ENCODE data around the gene JAG1. TPM values are rescaled to one million over a fixed set of nuclear protein-coding genes. Genes with fewer than 3 reads are reported as not detected.
"Not testable (repeated sequence)": the region's sequence is repeated elsewhere in the genome, so short reads cannot be mapped to it uniquely, and the experiment has no call there.

JAG1 gene
- total RNA-seq, 1 donor from 2014 or later, result 1.3 TPM

GRCh38 chr20:10596710-10597121 is 77.1 kb downstream of the JAG1 start:
- peaks cover 11% of the 10 kb centered on the region for H3K4me1 Mint-ChIP-seq (ENCODE audit: low read depth)
- peaks cover 2% of the 10 kb centered on the region for H3K27me3 Mint-ChIP-seq (ENCODE audit: insufficient read depth)
- no peak overlapping the region for H3K4me3 Mint-ChIP-seq
- no peak for DNase-seq (ENCODE audit: low spot score)
- no peaks in the 10 kb centered on the region for H3K9me3 Mint-ChIP-seq
- intact Hi-C loops (cut with micrococcal nuclease), result loop anchor here (5.0 kb wide), 1 partner anchor 56 kb away; no protein-coding TSS in a partner anchor
- H3K36me3 Mint-ChIP-seq (ENCODE audit: low read depth), result peaks cover 1% of the 10 kb centered on the region
- no peak overlapping the region for H3K27ac Mint-ChIP-seq

- intact Hi-C loops (cut with micrococcal nuclease), result loop anchor here (5.0 kb wide), 1 partner anchor 56 kb away; no protein-coding TSS in a partner anchor
- H3K4me1 Mint-ChIP-seq (ENCODE audit: low read depth), result peaks cover 11% of the 10 kb centered on the region
- H3K9me3 Mint-ChIP-seq, result no peaks in the 10 kb centered on the region
- no peak overlapping the region for H3K27ac Mint-ChIP-seq
- DNase-seq (ENCODE audit: low spot score), result no peak
- H3K36me3 Mint-ChIP-seq (ENCODE audit: low read depth), result peaks cover 1% of the 10 kb centered on the region
- no peak overlapping the region for H3K4me3 Mint-ChIP-seq
- peaks cover 2% of the 10 kb centered on the region for H3K27me3 Mint-ChIP-seq (ENCODE audit: insufficient read depth)
These were observed 77.8 kb downstream of the JAG1 start for GRCh38 chr20:10595985-10596384.

- no peaks in the 10 kb centered on the region for H3K9me3 Mint-ChIP-seq
- no peak for DNase-seq (ENCODE audit: low spot score)
- H3K36me3 Mint-ChIP-seq (ENCODE audit: low read depth), result peaks cover 1% of the 10 kb centered on the region
- no peak overlapping the region for H3K4me3 Mint-ChIP-seq
- H3K27ac Mint-ChIP-seq, result no peak overlapping the region
- intact Hi-C loops (cut with micrococcal nuclease), result loop anchor here (5.0 kb wide), 1 partner anchor 57 kb away; no protein-coding TSS in a partner anchor
- peaks cover 2% of the 10 kb centered on the region for H3K27me3 Mint-ChIP-seq (ENCODE audit: insufficient read depth)
- H3K4me1 Mint-ChIP-seq (ENCODE audit: low read depth), result peaks cover 11% of the 10 kb centered on the region
These were observed 78.5 kb downstream of the JAG1 start for GRCh38 chr20:10595266-10595665.

- intact Hi-C loops (cut with micrococcal nuclease), result no loop called here
- no peak for DNase-seq (ENCODE audit: low spot score)
- Mint-ChIP-seq H3K36me3 (ENCODE audit: low read depth) (peaks cover 1% of the 10 kb centered on the region), H3K4me3 (no peak overlapping the region), H3K4me1 (ENCODE audit: low read depth) (peaks cover 10% of the 10 kb centered on the region), H3K9me3 (no peaks in the 10 kb centered on the region), H3K27ac (no peak overlapping the region), H3K27me3 (ENCODE audit: insufficient read depth) (peaks cover 2% of the 10 kb centered on the region)
These were observed 79.4 kb downstream of the JAG1 start for GRCh38 chr20:10594296-10594868.

GRCh38 chr20:10591946-10592521 is 81.8 kb downstream of the JAG1 start:
- H3K4me3 Mint-ChIP-seq, result no peak overlapping the region
- no peaks in the 10 kb centered on the region for H3K4me1 Mint-ChIP-seq (ENCODE audit: low read depth)
- no peak overlapping the region for H3K27ac Mint-ChIP-seq
- H3K36me3 Mint-ChIP-seq (ENCODE audit: low read depth), result peaks cover 1% of the 10 kb centered on the region
- DNase-seq (ENCODE audit: low spot score), result no peak
- intact Hi-C loops (cut with micrococcal nuclease), result no loop called here
- H3K27me3 Mint-ChIP-seq (ENCODE audit: insufficient read depth), result peaks cover 2% of the 10 kb centered on the region
- H3K9me3 Mint-ChIP-seq, result no peaks in the 10 kb centered on the region

- H3K27me3 Mint-ChIP-seq (ENCODE audit: insufficient read depth), result peaks cover 2% of the 10 kb centered on the region
- no peak overlapping the region for H3K27ac Mint-ChIP-seq
- H3K36me3 Mint-ChIP-seq (ENCODE audit: low read depth), result peaks cover 3% of the 10 kb centered on the region
- intact Hi-C loops (cut with micrococcal nuclease), result no loop called here
- H3K9me3 Mint-ChIP-seq, result no peaks in the 10 kb centered on the region
- H3K4me3 Mint-ChIP-seq, result no peak overlapping the region
- DNase-seq (ENCODE audit: low spot score), result no peak
- no peaks in the 10 kb centered on the region for H3K4me1 Mint-ChIP-seq (ENCODE audit: low read depth)
These were observed 82.7 kb downstream of the JAG1 start for GRCh38 chr20:10590950-10591671.

- H3K36me3 Mint-ChIP-seq (ENCODE audit: low read depth); H3K9me3 Mint-ChIP-seq; H3K4me1 Mint-ChIP-seq (ENCODE audit: low read depth); H3K27me3 Mint-ChIP-seq (ENCODE audit: insufficient read depth); DNase-seq (ENCODE audit: low spot score); H3K4me3 Mint-ChIP-seq; H3K27ac Mint-ChIP-seq; intact Hi-C loops (cut with micrococcal nuclease): not testable (repeated sequence)
These were observed 83.4 kb downstream of the JAG1 start for GRCh38 chr20:10590446-10590845.

Other genes starting within 250 kb of the JAG1 start
- 6.7 and 7.5 TPM in 2 replicates for gene MKKS, start 239.8 kb downstream of the JAG1 start, total RNA-seq
- gene SLX4IP, start 238.7 kb downstream of the JAG1 start, total RNA-seq, result 5.0 and 5.8 TPM in 2 replicates

Measured in activated T-helper 1 cell treated with anti-CD3 and anti-CD28 coated beads, Interleukin-12 subunit alpha, Interleukin-12 subunit beta, Interleukin-2, Interleukin-4 antibody, amounts not matched to agents 30 ng/mL and 10 ng/mL and 1 ng/mL, durations not matched to agents 14 hours and 24 hours and 36 hours (primary cell).